Panc1 (cell line): ENCODE data around the gene USP24. TPM values are rescaled to one million over a fixed set of nuclear protein-coding genes. Genes with fewer than 3 reads are reported as not detected.

Experiments used
- ATAC-seq: fragments of 200-7000 bp; cut with Tn5 transposase; 2 replicates; pipeline ENCODE4 v1.9.1; 2020; ENCODE audit warnings: mild to moderate bottlenecking, moderate library complexity
- BruUV-seq: library from RNA; stranded (reverse); fragments of 400-500 nt; replicated peaks from 2 replicates; lab custom pipeline; 2021; lab: Mats Ljungman, UMichigan
- CTCF ChIA-PET: fragments of 300-600 bp; sonication (Branson Sonifier 250); formaldehyde crosslinking; loops from one replicate; lab custom pipeline; 2022; ENCODE audit warnings: antibody characterized with exemption; lab: Charles Lee
- POLR2A ChIA-PET: fragments of 300-600 bp; sonication (Branson Sonifier 250); formaldehyde crosslinking; loops from one replicate; lab custom pipeline; 2022; ENCODE audit warnings: antibody characterized with exemption; lab: Charles Lee
- DNase-seq: peaks from one replicate; pipeline ENCODE4 v3.0.0-alpha.2; 2010; ENCODE audit warnings: low read depth, low spot score
- H3K27ac ChIP-seq: 2 replicates; pipeline ENCODE4 v1.5.1; 2011; ENCODE audit warnings: mild to moderate bottlenecking, low read length, inconsistent platforms
- H3K27me3 ChIP-seq: fragments of 200-500 bp; sonication (Bioruptor generic); 2 replicates; pipeline ENCODE4 v1.6.0; 2014; ENCODE audit warnings: low read length, inconsistent platforms; ENCODE audit not compliant: control insufficient read depth, insufficient read depth
- H3K36me3 ChIP-seq: fragments of 200-500 bp; sonication (Bioruptor generic); 2 replicates; pipeline ENCODE4 v1.5.1; 2014; ENCODE audit warnings: inconsistent platforms, mild to moderate bottlenecking, low read length, moderate library complexity; ENCODE audit not compliant: control insufficient read depth, insufficient read depth
- H3K4me1 ChIP-seq: 2 replicates; pipeline ENCODE4 v1.5.1; 2011; ENCODE audit warnings: inconsistent platforms, mild to moderate bottlenecking, low read length, moderate library complexity; ENCODE audit not compliant: control insufficient read depth, insufficient read depth
- H3K4me3 ChIP-seq, 2 experiments: 2 replicates each; pipeline ENCODE4 v1.5.1; 2011 to 2012; ENCODE audit warnings: low read depth in 2 of 2, low read length in 2 of 2, mild to moderate bottlenecking in 2 of 2, inconsistent platforms in 1 of 2, moderate library complexity in 1 of 2
- H3K9me3 ChIP-seq: fragments of 200-500 bp; sonication (Bioruptor generic); 2 replicates; pipeline ENCODE4 v1.5.1; 2014; ENCODE audit warnings: low read depth, mild to moderate bottlenecking, inconsistent platforms, low read length, moderate library complexity; ENCODE audit not compliant: control insufficient read depth, insufficient read depth
- CTCF ChIP-seq: fragments of 450-650 bp; IDR thresholded peaks from 2 replicates; pipeline ENCODE4 v1.5.1; 2017; ENCODE audit warnings: mild to moderate bottlenecking
- POLR2AphosphoS5 ChIP-seq: IDR thresholded peaks from 2 replicates; pipeline ENCODE4 v1.6.1; 2012; ENCODE audit warnings: mild to moderate bottlenecking, low read depth, low read length, moderate library complexity
- REST ChIP-seq, 2 experiments: IDR thresholded peaks; 2 replicates each; pipeline ENCODE4 v1.6.1; 2011 to 2012; ENCODE audit warnings: low read depth in 2 of 2, control low read depth in 1 of 2, low read length in 1 of 2, mild to moderate bottlenecking in 1 of 2, moderate library complexity in 1 of 2; ENCODE audit not compliant: insufficient read depth in 1 of 2
- SIN3A ChIP-seq: IDR thresholded peaks from 2 replicates; pipeline ENCODE4 v1.6.1; 2012; ENCODE audit warnings: low read depth, mild to moderate bottlenecking, low read length, moderate library complexity, borderline replicate concordance; ENCODE audit not compliant: insufficient read depth
- TCF7L2 ChIP-seq: IDR thresholded peaks from 2 replicates; pipeline ENCODE4 v1.6.1; 2011; ENCODE audit warnings: mild to moderate bottlenecking, low read depth, low read length, inconsistent platforms
- in situ Hi-C: cut with HindIII; loops from 2 replicates; pipeline ENCODE4 v1.10.0; 2016; ENCODE audit warnings: low sequenced_read_pairs, low pct_unique_long_range_greater_than_20kb
- intact Hi-C: fragments of 100-400 bp; cut with micrococcal nuclease; formaldehyde crosslinking; loops from one replicate; pipeline ENCODE4 v1.10.0; 2022; ENCODE audit not compliant: unreplicated experiment
- total RNA-seq: library from RNA; stranded (reverse); gene quantifications from one replicate; pipeline ENCODE4 v1.2.1, GENCODE V29; 2021; ENCODE audit not compliant: unreplicated experiment

Gene USP24
- total RNA-seq, 1 experiment from 2014 or later: 52.2 TPM

GRCh38 chr1:55156608-55157007 lies 58.6 kb downstream of the USP24 start:
- BruUV-seq: no TSS peak
- ChIA-PET POLR2A (interaction anchor here (0.7 kb wide), 1 partner anchor 39 kb away, joined by 3 read pairs; no protein-coding TSS in a partner anchor), CTCF (no interaction called here)

GRCh38 chr1:55156093-55156492 lies 59.1 kb downstream of the USP24 start:
- intact Hi-C loops (no loop called here), in situ Hi-C loops (no loop called here)
- Histone ChIP-seq H3K9me3 (no peaks in the 10 kb centered on the region), H3K36me3 (peaks cover 78% of the 10 kb centered on the region), H3K4me1 (no peaks in the 10 kb centered on the region), H3K27me3 (no peaks in the 10 kb centered on the region), H3K4me3 (no peak overlapping the region), H3K27ac (no peak overlapping the region)
- ATAC-seq (no peak), DNase-seq (no peak)
- POLR2A ChIA-PET: interaction anchor here (0.7 kb wide), 1 partner anchor 40 kb away, joined by 3 read pairs; no protein-coding TSS in a partner anchor
- no peak for TF ChIP-seq TCF7L2
- CTCF ChIA-PET: no interaction called here
- no TSS peak for BruUV-seq

More at GRCh38 chr1:55156608-55157007, 58.6 kb downstream of the USP24 start:
- no peak for DNase-seq
- H3K4me1 ChIP-seq: no peaks in the 10 kb centered on the region
- no peaks in the 10 kb centered on the region for H3K27me3 ChIP-seq
- TF ChIP-seq CTCF (no peak), TCF7L2 (no peak), POLR2AphosphoS5 (no peak)
- H3K4me3 ChIP-seq: no peak overlapping the region
- no peak overlapping the region for H3K27ac ChIP-seq
- no peaks in the 10 kb centered on the region for H3K9me3 ChIP-seq
- H3K36me3 ChIP-seq: peaks cover 76% of the 10 kb centered on the region
- in situ Hi-C loops: no loop called here
- intact Hi-C loops: no loop called here
- no peak for ATAC-seq

- Histone ChIP-seq H3K4me1 (no peaks in the 10 kb centered on the region), H3K27ac (no peak overlapping the region), H3K9me3 (no peaks in the 10 kb centered on the region), H3K36me3 (peaks cover 80% of the 10 kb centered on the region), H3K27me3 (no peaks in the 10 kb centered on the region), H3K4me3 (no peak overlapping the region)
- ChIA-PET POLR2A (no interaction called here), CTCF (no interaction called here)
- intact Hi-C loops: no loop called here
- TF ChIP-seq REST (IDR thresholded peaks at IDR 0.05; ENCODE audit: insufficient read depth in 1 of 2, low read depth in 2 of 2, low read length in 1 of 2) (no peak), TCF7L2 (no peak), CTCF (no peak), POLR2AphosphoS5 (no peak), SIN3A (no peak)
- peak; percentile 71 for ATAC-seq
- BruUV-seq: no TSS peak
- DNase-seq: no peak
- in situ Hi-C loops: no loop called here
Measured at GRCh38 chr1:55155522-55155921, 59.6 kb downstream of the USP24 start.
